Panc1 (cell line): ENCODE data around the gene DYNLRB1. TPM values are rescaled to one million over a fixed set of nuclear protein-coding genes. Genes with fewer than 3 reads are reported as not detected.

Experiments used
- ATAC-seq: fragments of 200-7000 bp; cut with Tn5 transposase; 2 replicates; pipeline ENCODE4 v1.9.1; 2020; ENCODE audit warnings: mild to moderate bottlenecking, moderate library complexity
- BruUV-seq: library from RNA; stranded (reverse); fragments of 400-500 nt; replicated peaks from 2 replicates; lab custom pipeline; 2021; lab: Mats Ljungman, UMichigan
- CTCF ChIA-PET: fragments of 300-600 bp; sonication (Branson Sonifier 250); formaldehyde crosslinking; loops from one replicate; lab custom pipeline; 2022; ENCODE audit warnings: antibody characterized with exemption; lab: Charles Lee
- POLR2A ChIA-PET: fragments of 300-600 bp; sonication (Branson Sonifier 250); formaldehyde crosslinking; loops from one replicate; lab custom pipeline; 2022; ENCODE audit warnings: antibody characterized with exemption; lab: Charles Lee
- DNase-seq: peaks from one replicate; pipeline ENCODE4 v3.0.0-alpha.2; 2010; ENCODE audit warnings: low read depth, low spot score
- H3K27ac ChIP-seq: 2 replicates; pipeline ENCODE4 v1.5.1; 2011; ENCODE audit warnings: mild to moderate bottlenecking, low read length, inconsistent platforms
- H3K27me3 ChIP-seq: fragments of 200-500 bp; sonication (Bioruptor generic); 2 replicates; pipeline ENCODE4 v1.6.0; 2014; ENCODE audit warnings: low read length, inconsistent platforms; ENCODE audit not compliant: control insufficient read depth, insufficient read depth
- H3K36me3 ChIP-seq: fragments of 200-500 bp; sonication (Bioruptor generic); 2 replicates; pipeline ENCODE4 v1.5.1; 2014; ENCODE audit warnings: inconsistent platforms, mild to moderate bottlenecking, low read length, moderate library complexity; ENCODE audit not compliant: control insufficient read depth, insufficient read depth
- H3K4me1 ChIP-seq: 2 replicates; pipeline ENCODE4 v1.5.1; 2011; ENCODE audit warnings: inconsistent platforms, mild to moderate bottlenecking, low read length, moderate library complexity; ENCODE audit not compliant: control insufficient read depth, insufficient read depth
- H3K4me3 ChIP-seq, 2 experiments: 2 replicates each; pipeline ENCODE4 v1.5.1; 2011 to 2012; ENCODE audit warnings: low read depth in 2 of 2, low read length in 2 of 2, mild to moderate bottlenecking in 2 of 2, inconsistent platforms in 1 of 2, moderate library complexity in 1 of 2
- H3K9me3 ChIP-seq: fragments of 200-500 bp; sonication (Bioruptor generic); 2 replicates; pipeline ENCODE4 v1.5.1; 2014; ENCODE audit warnings: low read depth, mild to moderate bottlenecking, inconsistent platforms, low read length, moderate library complexity; ENCODE audit not compliant: control insufficient read depth, insufficient read depth
- CTCF ChIP-seq: fragments of 450-650 bp; IDR thresholded peaks from 2 replicates; pipeline ENCODE4 v1.5.1; 2017; ENCODE audit warnings: mild to moderate bottlenecking
- POLR2AphosphoS5 ChIP-seq: IDR thresholded peaks from 2 replicates; pipeline ENCODE4 v1.6.1; 2012; ENCODE audit warnings: mild to moderate bottlenecking, low read depth, low read length, moderate library complexity
- REST ChIP-seq, 2 experiments: IDR thresholded peaks; 2 replicates each; pipeline ENCODE4 v1.6.1; 2011 to 2012; ENCODE audit warnings: low read depth in 2 of 2, control low read depth in 1 of 2, low read length in 1 of 2, mild to moderate bottlenecking in 1 of 2, moderate library complexity in 1 of 2; ENCODE audit not compliant: insufficient read depth in 1 of 2
- SIN3A ChIP-seq: IDR thresholded peaks from 2 replicates; pipeline ENCODE4 v1.6.1; 2012; ENCODE audit warnings: low read depth, mild to moderate bottlenecking, low read length, moderate library complexity, borderline replicate concordance; ENCODE audit not compliant: insufficient read depth
- TCF7L2 ChIP-seq: IDR thresholded peaks from 2 replicates; pipeline ENCODE4 v1.6.1; 2011; ENCODE audit warnings: mild to moderate bottlenecking, low read depth, low read length, inconsistent platforms
- in situ Hi-C: cut with HindIII; loops from 2 replicates; pipeline ENCODE4 v1.10.0; 2016; ENCODE audit warnings: low sequenced_read_pairs, low pct_unique_long_range_greater_than_20kb
- intact Hi-C: fragments of 100-400 bp; cut with micrococcal nuclease; formaldehyde crosslinking; loops from one replicate; pipeline ENCODE4 v1.10.0; 2022; ENCODE audit not compliant: unreplicated experiment
- total RNA-seq: library from RNA; stranded (reverse); gene quantifications from one replicate; pipeline ENCODE4 v1.2.1, GENCODE V29; 2021; ENCODE audit not compliant: unreplicated experiment

The DYNLRB1 gene
- total RNA-seq, 1 experiment from 2014 or later: 155 TPM

DNA sequence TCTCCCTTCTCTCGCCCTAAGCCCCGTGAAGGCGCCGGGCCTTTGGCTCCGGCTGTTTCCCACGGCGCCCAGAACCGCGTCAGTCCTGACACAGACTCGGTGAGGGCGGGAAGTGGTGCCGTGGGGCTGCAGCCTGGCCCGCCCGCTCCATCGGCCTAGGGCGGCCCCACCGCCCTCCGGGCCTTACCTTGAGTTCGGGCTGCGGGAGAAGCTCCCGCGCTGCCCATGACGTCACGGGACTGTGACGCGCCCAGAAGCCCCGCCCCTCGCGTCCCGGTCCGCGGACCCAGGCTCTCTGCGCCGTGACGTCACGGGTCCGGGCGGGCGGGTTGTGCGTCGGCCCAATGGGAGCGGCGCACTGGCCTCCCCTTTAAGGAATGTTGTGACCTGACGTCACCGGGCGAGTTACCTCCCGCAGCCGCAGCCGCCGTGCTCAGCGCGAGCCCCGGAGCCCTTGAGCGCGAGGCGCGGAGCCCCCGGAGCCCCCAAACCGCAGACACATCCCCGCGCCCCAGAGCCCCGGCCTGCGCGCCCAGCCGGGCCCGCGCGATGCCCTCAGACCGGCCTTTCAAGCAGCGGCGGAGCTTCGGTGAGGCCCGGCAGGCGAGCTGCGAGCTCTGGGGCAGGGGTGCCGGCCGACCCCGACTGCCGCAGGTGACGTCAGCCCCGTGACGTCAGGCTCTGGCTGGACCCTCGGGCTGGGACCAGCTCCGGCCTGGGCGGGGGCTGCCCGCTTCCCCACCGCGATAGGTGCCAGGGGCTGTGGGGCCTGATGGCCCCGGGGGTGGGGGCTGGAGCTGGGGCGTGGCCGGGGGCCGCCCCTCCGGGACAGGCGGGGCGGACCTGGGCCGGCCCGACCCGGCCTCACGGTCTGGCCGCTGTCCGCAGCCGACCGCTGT, 42.3 kb downstream of the DYNLRB1 start, which contains the start of gene MAP1LC3A:
Gene MAP1LC3A, plus strand, starts transcription at position 399 of the 899 bp plus-strand sequence. Its CDS starts 151 bp downstream, at position 550.
- no TSS peak for BruUV-seq
- DNase-seq (peak; percentile 63), ATAC-seq (peak; percentile 97)
- Histone ChIP-seq H3K4me1 (peaks cover 3% of the 10 kb centered on the region; the same call in 1 of the 2 replicates), H3K27me3 (no peaks in the 10 kb centered on the region), H3K27ac (peak within 1 kb of the TSS; percentile 80), H3K9me3 (no peaks in the 10 kb centered on the region), H3K36me3 (no peaks in the 10 kb centered on the region), H3K4me3 (peak within 1 kb of the TSS; percentile 81 to 92)
- TF ChIP-seq TCF7L2: no peak
- TF ChIP-seq POLR2AphosphoS5: no peak
- no peak for TF ChIP-seq REST (IDR thresholded peaks at IDR 0.05; ENCODE audit: insufficient read depth in 1 of 2, low read depth in 2 of 2, low read length in 1 of 2)
- TF ChIP-seq SIN3A: no peak
- no peak for TF ChIP-seq CTCF
- in situ Hi-C loops (no loop called here), intact Hi-C loops (no loop called here)
- CTCF ChIA-PET: interaction anchor here (0.7 kb wide), 1 partner anchor 20 kb away, joined by 3 read pairs; no protein-coding TSS in a partner anchor
- POLR2A ChIA-PET: no interaction called here

DNA sequence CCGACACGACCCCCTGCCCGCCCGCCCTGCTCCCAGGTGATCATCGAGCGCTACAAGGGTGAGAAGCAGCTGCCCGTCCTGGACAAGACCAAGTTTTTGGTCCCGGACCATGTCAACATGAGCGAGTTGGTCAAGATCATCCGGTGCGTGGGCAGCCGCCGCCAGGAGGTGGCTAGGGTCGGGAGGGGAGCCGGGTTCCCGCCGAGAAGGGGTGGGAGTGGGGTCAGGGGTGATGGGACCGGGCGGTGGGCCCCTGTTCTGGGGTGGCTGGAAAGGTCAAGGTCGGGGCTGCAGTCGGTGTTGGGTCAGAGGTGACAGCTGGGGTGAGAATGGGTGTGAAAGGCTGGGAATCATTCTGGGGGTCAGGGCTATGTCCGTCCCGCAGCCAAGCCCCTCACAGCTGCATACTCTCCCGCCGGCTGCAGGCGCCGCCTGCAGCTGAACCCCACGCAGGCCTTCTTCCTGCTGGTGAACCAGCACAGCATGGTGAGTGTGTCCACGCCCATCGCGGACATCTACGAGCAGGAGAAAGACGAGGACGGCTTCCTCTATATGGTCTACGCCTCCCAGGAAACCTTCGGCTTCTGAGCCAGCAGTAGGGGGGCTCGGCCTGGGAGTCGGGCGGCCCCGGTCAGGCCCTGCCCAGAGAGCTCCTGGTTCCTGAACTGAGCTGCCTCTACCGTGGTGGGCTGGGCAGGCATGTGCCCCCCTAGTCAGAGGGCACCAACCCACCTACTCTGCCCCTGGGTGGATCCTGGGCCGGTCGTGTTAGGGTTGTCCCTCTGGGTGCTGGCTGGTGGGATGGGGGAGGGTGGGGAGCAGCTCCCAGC, 43.3 kb downstream of the DYNLRB1 start:
- no peak overlapping the region for H3K27ac ChIP-seq

More for the DNA sequence above, 43.3 kb downstream of the DYNLRB1 start:
- Histone ChIP-seq H3K36me3 (no peaks in the 10 kb centered on the region), H3K27me3 (no peaks in the 10 kb centered on the region), H3K9me3 (no peaks in the 10 kb centered on the region), H3K4me1 (peaks cover 3% of the 10 kb centered on the region; the same call in 1 of the 2 replicates), H3K4me3 (peak overlapping the region; percentile 81 to 92)
- TSS peak; percentile 91 for BruUV-seq
- TF ChIP-seq POLR2AphosphoS5 (no peak), SIN3A (no peak), TCF7L2 (no peak), REST (IDR thresholded peaks at IDR 0.05; ENCODE audit: insufficient read depth in 1 of 2, low read depth in 2 of 2, low read length in 1 of 2) (no peak), CTCF (no peak)
- ATAC-seq: no peak
- POLR2A ChIA-PET: no interaction called here
- intact Hi-C loops (loop anchor here (10.0 kb wide), 1 partner anchor 145 kb away; the partner anchor contains the start of gene TP53INP2), in situ Hi-C loops (no loop called here)
- DNase-seq: no peak
- CTCF ChIA-PET: interaction anchor here (0.7 kb wide), 1 partner anchor 19 kb away, joined by 3 read pairs; no protein-coding TSS in a partner anchor
